Retina (tissue), 1 donor: ENCODE results near the gene DENND2C.

Experiments used
- DNase-seq: peaks from one replicate; pipeline ENCODE4 v3.0.0-alpha.2; 2016

The DENND2C gene

GRCh38 chr1:114671939-114672275 lies 2.1 kb upstream of the DENND2C start:
- no peak for DNase-seq

DNA sequence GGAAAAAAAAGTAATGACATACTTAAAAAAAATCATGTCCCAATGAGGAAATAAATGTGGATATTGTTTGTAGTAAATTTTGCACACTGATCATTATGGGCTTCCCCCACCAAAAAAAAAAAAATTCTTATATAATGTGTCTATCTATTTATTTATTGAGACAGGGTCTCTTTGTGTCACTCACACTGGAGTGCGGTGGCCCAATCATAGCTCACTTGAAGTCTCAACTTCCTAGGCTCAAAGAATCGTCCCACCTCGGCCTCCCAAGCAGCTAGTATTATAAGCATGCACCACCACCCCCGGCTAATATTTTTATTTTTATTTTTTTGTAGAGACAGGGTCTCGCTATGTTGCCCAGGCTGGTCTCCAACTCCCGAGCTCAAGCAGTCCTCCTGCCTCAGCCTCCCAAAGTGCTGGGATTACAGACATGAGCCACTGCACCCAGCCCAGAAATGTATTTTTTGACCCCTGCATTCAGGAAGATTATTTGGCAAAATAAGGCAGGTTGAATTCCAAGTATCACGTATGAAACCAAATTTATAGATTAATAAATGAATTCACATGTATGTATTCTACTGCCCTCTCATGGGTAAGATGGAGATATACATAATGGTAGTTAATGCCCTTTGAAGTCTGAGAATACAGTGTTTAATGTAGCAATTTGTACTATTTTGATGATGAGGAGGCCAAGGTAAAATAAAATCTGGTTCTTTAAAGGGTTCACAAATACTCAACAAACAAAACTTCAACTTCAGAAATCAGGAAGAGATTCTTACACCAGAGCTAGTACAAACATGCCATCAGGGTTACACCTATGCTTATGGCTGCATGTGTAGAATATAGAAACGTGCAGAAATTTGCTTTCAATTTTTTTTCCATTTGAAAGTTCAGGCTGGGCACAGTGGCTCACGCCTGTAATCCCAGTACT lies 1.4 kb upstream of the DENND2C start:
- DNase-seq = peak; percentile 9

- peak; percentile 87 for DNase-seq
These were observed 498 bp upstream of the DENND2C start for GRCh38 chr1:114670083-114671010.

- DNase-seq = no peak
These were observed 876 bp downstream of the DENND2C start for GRCh38 chr1:114668784-114669561.

GRCh38 chr1:114668373-114668772 lies 1.5 kb downstream of the DENND2C start:
- no peak for DNase-seq

- no peak for DNase-seq
These were observed 2.9 kb downstream of the DENND2C start for GRCh38 chr1:114666954-114667353.

DNA sequence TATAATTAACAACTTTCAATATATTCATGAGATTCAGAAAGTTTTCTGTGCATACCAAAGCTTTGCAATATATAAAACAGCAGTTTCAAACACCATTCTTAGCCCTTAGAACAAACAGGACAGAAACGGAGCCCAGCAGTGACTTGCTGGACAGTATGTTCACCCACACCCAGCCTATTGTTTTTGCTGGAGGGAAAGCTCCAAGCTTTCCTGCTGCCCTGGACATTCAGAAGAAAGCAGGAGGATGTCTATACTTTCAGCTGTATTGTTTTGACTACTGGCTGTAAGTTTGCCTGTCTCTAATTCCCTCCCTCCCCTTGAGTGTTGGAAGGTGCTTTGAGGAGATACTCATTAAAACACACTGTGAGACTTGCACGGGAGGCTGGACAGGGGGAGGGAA lies 9.6 kb downstream of the DENND2C start:
- no peak for DNase-seq

GRCh38 chr1:114651893-114652292 lies 18.0 kb downstream of the DENND2C start:
- DNase-seq = no peak

- DNase-seq = no peak
These were observed 21.3 kb downstream of the DENND2C start for GRCh38 chr1:114648503-114648902.

- no peak for DNase-seq
These were observed 28.5 kb downstream of the DENND2C start for GRCh38 chr1:114641377-114641776.

- DNase-seq = no peak
These were observed 30.9 kb downstream of the DENND2C start for GRCh38 chr1:114638910-114639309.

DNA sequence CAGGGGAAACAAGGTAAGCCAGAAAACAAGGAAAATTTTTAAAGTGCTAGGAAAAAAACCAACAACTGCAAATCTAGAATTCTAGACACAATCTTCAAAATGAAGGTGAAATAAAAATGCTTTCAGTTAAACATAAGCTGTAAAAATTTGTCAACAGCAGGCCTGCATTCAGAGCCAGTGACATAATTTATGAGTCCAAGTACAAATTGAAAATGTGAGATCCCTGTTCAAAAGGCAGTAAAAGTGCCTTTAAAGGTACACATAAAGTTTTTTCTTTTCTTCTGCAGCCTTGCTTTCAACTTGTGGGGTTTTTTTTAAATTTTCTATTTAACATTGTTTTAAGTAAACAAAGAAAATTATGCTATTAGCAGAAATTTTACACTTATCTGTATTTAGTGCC lies 37.4 kb downstream of the DENND2C start:
- DNase-seq = no peak

DNA sequence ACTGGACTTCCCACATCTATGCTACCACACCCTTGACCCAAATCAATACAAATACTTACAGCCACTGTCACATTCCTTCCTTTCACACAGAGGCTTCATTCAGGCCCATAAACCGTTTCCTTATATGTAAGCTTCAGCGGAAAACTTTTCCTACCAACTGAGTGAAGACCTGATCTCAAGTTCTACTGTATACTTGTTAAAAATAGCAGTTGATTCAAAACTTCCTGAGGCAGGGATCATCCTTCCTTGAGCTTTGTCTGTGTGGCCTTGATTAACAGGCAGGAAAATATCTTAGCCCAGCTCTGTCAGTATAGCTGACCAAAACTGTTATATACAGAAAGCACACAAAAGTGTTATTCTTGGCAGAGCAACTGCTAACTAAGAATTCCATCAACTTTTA lies 42.7 kb downstream of the DENND2C start:
- DNase-seq = no peak

DNA sequence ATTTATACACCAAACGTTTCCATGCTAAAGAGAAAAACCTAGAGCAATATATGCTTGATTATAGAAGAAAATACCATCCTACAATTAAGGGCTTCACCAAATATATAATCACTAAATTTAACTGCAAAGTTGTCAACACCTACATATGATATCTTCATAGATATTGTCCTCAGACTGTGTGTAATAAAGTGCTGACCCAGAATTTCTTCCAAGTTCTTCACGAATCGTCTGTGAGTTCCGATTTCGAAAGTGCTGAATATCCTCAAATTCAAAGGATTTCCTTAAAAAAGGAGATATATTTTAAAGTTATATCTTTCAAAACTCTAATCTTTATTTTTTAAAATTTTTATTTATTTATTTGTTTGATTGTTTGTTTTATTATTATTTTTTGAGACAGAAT lies 46.5 kb downstream of the DENND2C start:
- DNase-seq = no peak

DNA sequence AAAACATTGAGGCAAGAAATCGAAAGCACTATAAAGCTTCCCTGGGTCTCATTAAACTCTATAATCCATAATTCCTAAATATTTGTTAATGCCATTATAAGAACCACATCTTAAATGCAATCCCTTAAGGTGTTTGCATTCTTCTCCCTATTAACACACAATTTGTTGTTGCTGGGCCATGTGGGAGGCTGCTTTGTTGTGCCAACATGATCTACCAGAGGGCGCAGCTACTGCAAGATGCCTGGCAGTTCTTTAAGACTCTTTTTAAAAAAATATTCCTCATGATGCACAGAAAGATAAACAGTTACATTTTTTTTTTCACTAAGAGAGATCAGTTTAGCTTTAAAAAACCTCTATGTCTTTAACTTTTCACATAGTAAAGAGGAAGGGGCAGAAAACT lies 49.4 kb downstream of the DENND2C start:
- DNase-seq = no peak

DNA sequence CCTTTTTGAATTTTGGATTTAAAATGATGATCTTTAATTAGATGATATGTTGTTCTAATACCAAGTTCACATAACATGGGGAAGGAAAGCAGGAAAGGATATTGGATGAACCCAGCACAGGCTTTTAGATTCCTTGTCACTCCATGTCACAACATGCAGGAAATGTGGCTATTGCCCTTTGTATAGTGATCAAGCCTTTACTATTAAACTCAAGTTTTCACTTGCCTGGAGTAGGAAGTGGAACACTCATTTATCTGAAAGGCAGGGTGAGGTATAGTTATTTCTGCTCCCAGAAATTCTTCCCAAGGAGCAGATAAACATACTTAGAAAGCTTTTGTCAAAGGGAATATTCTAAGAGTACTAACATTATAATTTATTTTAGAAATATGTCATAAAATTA lies 51.2 kb downstream of the DENND2C start:
- DNase-seq = no peak

DNA sequence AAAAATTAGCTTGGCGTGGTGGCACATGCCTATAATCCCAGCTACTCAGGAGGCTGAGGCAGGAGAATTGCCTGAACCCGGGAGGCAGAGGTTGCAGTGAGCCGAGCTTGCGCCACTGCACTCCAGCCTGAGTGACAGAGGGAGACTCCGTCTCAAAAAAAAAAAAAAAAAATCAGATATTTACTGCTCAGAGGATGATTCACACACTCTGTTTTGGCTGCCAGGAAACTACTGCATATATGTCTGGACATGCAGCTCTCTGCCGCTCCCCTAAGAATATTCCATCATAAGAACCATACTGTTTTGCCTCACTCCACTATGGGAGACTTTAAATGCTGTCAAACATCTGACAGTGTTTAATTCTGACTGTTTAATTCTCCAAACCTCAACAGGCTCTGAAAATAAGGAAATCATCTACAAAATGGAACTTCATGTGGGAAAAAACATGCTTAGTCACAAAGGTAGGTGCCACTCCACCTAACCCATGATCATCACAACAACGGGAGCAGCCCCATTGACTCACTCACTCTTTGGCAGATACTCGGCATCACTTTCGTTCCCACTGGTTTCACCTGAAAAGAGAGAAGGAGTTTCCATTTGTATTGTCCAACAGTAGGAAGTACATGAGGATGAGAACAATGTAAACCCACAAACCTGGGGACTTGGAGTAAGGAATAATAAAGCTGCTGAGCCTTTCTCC lies 59.2 kb downstream of the DENND2C start:
- DNase-seq = no peak

- no peak for DNase-seq
These were observed 60.0 kb downstream of the DENND2C start for GRCh38 chr1:114609826-114610225.

DNA sequence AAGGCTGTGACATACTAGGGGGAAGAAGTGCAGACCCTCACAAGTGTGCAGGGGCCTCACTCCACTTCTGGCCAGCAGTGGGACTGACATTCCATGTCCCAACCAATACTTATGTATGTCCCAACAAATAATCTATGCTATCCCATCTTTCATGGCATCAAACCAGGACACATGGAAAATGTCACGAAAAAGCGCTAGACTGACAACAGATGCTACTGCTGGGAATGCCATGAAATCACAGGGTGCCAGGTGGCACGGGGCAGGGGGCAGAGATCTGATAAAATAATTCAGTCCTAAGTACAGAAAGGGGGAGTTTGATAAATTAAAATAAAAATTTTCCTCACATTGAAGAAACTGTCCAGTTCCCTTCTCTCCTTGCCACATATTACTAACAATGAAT lies 60.8 kb downstream of the DENND2C start:
- DNase-seq = no peak

GRCh38 chr1:114607223-114607622 lies 62.6 kb downstream of the DENND2C start:
- no peak for DNase-seq

DNA sequence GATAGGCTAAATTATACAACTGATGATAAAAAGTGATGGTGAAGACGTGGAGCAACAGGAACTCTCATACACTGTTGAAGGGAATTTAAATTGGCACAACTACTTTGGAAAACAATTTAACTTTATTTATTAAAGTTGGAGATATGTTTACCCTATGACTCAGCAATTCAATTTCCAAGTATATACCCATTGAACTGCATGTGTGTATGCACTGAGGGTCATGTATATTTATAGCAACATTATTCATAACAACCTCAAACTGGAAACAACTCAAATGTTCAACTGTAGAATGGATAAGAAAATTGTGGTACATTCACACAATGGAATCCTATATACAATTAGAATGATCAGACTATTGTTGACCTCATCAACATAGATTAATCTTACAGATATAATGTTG lies 71.9 kb downstream of the DENND2C start:
- no peak for DNase-seq

GRCh38 chr1:114595602-114596001 lies 74.2 kb downstream of the DENND2C start:
- no peak for DNase-seq
